DLD1 (cell line): ENCODE data around the gene C1orf105.

ENCODE experiments used
- in situ Hi-C: cut with HindIII; loops from 2 replicates; pipeline ENCODE4 v1.10.0; 2017; ENCODE audit warnings: low sequenced_read_pairs

The C1orf105 gene

DNA sequence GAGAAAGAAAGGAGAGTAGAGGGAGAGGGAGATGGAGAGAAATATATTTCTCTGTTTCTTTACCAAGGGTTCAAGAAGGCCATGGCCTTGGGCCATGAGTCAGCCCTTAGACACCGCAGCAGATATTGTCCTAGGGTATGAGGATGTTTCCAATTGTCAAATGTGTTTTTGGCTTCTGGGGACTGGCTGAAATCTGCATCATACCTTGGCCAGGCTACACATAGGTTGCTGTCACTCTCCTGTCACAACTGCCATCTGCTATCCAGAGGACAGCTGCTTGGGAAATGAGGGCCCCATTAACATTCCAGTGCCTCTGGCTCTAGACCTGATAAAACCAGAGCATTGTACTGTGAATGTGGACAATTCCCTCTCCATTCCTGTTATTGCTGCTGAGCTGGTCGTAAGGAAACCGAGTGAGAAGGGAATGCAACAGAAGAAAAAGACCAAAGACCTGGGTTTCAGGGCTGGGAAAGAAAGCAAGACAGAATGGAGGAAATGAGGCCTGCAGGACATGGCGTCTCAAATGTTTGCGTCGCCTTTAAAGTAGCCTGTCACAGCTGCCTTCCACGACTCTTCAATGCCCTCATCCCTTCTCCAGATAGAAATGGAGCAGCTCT, 32.2 kb downstream of the C1orf105 start:
- in situ Hi-C loops = no loop called here

DNA sequence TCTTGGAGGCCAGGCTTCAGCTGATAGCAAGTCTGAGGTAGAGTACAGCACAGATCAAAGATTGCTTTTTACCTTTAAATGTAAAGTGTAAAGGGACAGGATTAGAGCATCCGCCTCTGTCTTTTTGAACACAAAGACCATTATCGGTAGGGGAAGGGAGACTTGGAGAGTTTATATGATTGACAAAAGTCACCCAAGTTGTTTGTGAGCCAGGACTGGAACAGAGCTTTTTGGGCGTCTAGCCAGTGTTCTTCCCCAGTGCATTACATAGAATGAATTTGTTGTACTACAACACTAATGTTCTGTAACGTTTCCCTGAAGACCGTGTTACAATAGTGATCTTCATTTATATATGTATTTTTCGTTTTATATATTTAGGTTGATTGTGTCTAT, 32.7 kb downstream of the C1orf105 start:
- in situ Hi-C loops = no loop called here

DNA sequence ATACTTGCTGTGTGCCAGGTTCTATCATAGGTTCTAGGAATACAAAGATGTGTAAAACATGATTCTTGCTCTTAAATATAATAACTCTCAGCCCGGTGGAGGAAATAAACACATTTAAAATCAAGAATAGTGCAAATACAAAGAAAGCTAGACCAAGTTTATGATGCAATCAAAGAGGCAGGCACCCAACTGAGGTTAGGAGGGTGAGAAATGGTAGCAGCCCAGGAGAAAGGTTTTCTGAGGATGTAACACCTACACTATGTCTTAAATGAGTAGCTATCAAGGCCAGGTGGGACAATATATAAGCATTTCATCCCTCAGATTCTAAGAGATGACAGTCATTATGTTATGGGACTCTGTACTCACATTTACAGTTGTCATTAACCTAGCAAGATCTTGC, 33.1 kb downstream of the C1orf105 start:
- in situ Hi-C loops = no loop called here

DNA sequence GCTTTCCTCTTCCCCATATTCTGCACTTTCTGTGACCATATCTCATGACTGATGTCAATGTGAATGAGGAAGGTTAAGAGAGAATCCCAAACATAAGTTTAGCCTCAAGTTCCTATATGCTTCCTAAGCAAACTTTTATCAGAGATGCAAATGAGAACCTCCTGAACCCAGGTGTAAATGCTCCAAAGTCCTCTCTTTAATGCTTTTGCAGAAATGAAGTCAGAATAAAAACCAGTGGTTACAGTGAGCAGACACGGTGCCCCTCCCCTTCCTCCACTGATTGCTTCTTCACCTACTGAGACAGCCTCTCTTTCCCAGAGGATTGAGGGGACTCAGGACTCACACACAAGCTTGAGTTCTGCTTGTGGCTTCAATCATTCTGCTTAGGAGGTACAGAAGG, 35.0 kb downstream of the C1orf105 start:
- in situ Hi-C loops = no loop called here

DNA sequence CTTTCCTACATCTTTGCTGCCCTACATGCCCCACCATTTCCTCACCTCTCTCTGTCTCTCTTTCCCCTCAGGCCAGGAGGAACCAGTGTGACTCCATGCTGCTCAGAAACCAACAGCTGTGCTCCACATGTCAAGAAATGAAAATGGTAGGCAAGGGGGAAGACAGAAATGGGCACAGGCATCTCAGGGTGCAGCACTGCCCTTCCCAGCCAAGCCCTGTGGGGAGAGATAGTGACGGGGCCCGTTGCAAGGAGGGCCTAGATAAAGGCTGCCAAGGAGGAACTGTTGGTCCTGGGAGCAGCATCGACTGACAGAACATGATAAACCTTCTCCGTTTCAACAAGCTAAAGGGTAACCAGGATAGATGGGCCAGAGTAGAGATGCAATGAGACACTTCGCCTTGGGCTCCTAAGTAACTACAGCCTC, 35.9 kb downstream of the C1orf105 start:
- in situ Hi-C loops = no loop called here

DNA sequence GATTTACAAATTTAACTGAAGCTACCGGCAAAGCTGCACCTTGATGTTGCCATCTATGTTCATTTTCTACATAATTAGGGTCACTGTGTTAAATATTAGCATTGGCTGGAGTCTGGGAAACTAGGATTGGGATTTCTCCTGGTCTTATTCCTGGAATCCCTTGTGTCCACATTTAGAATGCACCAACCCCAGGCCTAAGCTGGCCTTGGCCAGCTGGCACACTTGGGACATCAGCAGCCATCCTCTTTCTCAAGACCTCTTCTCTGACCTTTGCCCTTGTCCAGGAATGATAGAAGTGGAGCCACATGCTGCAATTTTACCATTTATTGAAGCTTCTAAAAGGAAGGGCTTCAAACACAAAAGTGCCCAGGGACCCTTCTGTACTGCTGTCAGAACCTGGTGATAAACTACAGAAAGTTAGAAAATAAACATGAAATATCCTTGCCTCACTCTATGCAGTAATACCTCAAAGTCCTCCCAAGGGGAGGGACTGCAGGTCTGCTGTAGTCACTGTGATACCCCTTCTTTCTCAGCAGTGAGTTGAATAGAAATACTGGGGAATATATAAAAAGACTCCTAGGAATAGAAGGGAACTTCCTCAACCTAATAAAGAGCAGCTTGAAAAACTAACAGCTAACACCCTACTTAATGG, 37.1 kb downstream of the C1orf105 start:
- in situ Hi-C loops = no loop called here

DNA sequence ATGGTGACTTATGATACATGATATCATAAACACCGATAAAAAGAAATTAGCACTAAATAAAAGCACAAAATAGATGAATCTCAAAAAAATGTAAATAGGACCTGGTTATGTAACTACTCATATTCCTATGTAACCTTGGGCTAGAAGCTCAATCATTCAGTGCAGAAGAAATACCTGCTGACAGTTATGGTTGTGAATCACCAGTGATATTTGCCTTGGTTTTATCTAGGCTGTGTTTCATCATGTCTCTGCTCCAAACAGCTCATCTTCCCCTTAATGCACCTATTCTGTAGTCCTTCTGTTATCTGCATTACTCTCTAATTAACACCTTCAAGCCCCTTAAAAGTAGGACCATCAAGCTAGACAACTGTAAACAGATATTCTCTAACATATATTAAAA, 39.7 kb downstream of the C1orf105 start:
- in situ Hi-C loops = no loop called here

DNA sequence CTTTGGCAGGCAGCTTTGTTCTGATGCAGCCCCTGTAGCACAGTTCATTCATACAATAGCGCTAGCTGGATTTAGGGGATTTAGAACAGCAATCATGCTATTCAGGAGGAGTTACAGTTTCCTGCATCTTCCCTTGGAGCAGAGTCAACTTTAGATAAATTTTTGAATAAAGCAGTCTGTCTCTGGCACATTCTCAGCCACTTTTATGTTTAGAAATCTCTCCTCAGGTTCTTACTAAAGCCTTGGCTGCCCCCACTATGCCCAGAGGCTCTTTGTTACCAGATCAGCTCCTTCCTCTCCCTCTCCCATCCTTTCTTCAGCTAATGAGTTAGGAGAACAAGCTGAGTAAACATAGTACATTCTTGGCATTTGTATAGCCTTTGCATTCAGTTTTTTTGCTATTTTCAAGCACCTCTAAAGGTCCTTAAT, 40.4 kb downstream of the C1orf105 start:
- in situ Hi-C loops = no loop called here

DNA sequence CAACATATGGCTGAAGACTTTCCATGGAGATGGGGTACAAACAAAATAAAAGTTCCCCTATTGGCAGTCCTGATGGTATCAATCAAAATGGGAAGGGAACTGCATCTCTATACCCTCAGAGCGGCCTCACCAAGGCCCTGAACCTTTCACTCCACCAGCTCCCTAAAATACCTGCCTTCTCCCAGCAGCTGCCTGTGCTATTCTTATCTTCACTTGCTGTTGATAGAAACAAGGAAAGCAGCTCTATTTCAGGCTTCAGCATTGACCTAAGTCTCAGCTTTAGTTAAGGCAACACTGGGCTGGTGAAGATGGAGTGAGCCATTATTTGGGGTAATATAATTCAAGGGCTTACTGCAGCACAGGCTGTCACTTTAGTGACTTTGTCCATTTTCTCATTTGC, 45.1 kb downstream of the C1orf105 start:
- in situ Hi-C loops = no loop called here

DNA sequence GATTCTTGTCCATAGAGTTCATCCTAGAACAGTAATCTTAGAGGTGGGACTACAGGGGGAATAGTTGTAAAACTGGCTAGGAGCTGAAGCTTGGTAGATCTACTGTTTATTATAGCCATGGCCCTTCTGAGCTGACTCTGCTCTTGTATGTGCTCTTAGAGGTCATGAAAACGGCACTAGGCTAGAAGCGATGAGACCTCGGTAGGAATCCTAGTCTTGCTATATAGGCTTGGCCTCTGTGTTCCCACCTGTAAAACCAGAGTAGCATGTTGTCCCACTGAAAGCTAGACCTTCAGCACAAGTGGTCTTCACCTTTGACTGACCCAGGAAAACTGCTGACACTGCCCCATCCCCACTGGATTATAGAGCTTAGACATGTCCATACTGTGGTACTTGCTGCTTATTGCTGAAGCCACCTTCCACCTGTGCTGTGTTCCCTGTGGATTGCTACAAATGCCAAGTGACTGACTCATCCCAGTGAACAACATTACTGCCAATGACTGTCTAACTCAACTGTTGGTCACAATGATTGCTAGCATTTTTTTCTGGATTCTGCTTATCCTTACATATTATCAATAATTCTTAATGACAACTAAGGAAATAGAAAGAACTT, 46.4 kb downstream of the C1orf105 start:
- in situ Hi-C loops = no loop called here

DNA sequence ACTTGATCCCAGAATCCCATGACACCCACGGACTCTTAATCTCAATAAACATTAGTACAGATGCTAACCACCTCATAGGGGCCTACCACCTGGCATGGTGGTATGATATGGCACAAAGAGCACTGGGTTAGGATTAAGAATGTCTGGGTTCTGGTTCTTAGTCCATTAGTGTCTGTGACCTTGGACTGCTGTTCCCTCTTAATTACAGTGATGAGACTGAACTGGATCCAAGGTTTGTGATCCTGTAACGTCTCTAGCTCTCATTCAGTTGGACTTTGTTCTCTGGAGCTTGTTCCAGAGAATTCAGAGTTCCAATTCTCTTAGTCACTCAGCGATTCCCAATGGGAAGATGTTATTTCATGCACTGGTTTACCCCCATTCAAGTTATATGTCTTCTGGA, 47.0 kb downstream of the C1orf105 start:
- in situ Hi-C loops = no loop called here

DNA sequence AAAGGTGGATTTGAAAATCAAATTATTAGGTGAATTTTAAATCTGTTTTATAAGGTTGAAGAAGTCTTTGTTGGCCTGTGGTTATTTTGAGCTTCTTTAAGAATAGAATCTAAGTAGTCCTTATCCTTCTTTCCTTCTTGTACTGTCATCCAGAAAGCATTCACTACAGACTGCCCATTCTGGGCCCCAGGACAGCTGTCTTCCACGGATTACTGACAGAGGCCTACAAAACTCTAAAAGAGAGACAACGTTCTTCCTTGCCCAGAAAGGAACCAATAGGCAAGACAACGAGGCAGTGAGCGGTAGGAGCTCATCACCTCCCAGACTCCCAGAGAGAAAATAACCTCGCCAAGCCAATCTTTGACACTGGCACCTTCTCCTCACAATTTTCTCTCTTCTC, 47.8 kb downstream of the C1orf105 start:
- in situ Hi-C loops = no loop called here

DNA sequence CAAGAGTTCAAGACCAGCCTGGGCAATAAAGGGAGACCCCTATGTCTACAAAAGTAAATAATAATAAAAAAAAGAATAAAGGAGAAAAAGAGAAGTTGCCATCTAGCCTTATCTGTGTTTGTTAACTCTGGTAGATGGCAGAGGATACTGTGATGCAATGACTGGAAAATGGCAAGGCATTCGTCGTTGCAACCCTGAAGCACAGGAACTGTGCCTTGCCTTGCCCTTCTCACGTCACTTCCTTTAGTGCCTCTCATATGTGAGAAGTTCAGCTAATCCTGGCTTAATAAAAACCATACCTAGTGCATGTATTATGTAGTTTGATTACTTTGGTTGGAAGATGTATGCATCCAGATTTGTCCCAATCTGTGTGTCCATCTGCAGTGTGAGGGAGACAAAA, 49.2 kb downstream of the C1orf105 start:
- in situ Hi-C loops = no loop called here

DNA sequence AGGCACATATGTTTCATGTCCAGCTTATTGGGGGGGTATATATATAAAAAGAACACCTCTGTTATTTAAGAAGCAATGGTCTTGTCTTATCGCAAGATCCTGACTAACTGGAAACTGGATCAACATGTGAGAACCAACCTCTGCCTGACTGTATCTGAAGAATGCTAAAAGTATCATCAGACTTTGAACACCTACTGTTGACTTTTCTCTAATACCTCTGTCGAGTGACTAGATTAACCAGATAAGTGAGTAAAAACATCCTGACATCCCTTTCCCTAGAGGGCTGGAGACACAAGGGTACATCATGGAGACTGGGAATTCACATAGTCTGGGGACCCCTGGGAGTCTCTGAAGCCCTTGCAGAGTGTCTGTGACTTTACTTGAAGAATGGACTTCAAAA, 49.7 kb downstream of the C1orf105 start:
- in situ Hi-C loops = no loop called here

DNA sequence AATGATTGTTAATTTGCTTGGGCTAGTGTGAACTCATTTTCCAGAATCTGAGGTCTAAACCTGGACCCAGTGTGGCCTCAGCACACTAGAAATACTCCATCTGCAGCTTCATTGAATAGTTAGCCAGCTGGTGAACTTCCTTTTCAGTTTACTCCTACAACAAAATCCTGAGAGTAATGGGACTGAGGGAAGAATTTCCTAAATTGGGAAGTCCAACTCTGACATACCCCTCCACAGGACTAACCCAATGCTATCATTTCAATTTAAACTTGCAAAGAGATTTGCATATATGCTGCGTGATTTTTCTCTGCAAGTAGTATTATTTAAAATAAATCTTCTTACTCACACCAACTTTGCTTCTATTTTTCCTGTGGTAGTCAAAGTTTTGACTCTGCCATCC, 51.2 kb downstream of the C1orf105 start:
- in situ Hi-C loops = no loop called here

DNA sequence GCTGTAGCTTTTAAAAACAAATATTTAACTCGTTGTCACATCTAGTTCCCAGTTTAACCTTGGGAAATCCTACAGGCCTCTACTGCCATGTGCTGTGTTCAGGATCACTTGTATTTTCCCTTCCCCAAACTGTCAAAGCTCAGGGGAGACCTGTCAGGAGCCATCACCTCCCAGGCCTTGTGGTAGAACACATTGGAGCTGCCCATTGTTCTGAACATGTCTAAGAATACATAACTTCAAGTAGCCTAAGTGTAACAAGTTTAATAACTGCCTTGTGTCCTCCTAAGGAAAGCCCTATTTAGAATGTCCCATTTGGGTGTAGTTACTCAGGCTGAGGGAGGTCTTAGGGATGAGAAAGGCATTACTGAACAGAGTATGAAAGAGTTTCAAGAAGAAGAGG, 52.0 kb downstream of the C1orf105 start:
- in situ Hi-C loops = no loop called here

DNA sequence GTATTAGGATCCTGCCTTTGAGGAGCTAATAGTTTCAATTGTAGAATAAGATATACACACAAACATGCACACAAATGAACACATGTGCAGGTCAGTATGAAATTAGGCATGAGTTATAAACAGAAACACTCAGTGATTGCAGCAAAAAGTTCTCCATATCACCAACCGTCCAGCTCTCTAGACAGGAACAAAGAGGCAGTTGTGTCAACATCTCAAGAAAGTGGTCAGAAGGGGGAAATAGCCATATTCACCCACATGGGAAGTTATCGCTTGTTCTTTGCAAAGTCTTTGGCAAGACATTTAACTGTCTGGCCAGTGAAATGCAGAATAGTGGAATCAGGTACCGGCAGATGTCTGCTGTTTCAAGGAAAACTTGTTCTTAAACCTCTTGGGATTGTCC, 52.8 kb downstream of the C1orf105 start:
- in situ Hi-C loops = no loop called here

DNA sequence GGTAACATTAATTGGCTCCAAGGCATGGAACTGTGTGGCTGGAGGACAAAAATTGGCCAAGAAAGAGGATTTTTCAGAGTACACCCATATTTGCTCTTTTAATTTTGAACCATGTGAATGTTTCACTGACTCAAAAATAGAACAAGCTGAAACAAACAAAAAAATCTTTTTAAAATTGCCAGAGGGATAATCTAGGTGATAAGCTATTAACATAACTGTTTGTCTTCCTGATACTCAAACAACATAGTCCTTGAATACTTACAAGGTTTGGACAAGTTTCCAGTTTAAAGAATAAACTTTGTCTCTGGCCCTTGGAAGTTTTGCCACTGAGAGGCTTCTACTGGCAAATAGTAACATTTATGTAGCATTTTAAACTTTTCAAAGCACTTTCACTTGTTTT, 53.4 kb downstream of the C1orf105 start:
- in situ Hi-C loops = no loop called here

DNA sequence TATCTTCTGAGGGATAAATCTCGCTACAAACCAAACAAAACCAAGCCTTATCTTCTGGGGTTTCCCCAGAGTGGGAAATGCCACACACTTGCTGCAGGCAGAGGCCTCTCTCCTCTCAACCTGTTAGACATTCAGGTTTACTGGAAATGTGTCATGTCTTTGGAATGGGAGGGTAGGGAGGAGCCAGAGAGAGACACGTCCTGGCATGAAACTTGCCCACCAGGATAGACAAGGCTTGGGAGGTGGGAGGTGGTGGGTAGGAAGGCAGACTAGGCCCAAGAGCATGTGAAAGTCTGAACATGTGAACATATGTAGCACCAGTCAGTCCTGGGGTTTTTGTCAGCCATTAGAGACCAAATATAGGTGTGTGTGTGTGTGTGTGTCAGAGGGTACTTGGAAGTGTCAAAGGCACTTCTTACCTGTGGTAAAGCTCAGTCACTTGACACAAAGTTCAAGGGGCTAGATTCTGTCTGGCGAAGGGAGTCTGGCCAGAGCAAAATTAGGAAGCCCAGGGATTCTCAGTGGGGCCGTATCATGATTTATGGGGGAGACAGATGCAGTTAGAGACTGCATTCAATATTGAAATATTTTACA, 55.8 kb downstream of the C1orf105 start:
- in situ Hi-C loops = no loop called here

DNA sequence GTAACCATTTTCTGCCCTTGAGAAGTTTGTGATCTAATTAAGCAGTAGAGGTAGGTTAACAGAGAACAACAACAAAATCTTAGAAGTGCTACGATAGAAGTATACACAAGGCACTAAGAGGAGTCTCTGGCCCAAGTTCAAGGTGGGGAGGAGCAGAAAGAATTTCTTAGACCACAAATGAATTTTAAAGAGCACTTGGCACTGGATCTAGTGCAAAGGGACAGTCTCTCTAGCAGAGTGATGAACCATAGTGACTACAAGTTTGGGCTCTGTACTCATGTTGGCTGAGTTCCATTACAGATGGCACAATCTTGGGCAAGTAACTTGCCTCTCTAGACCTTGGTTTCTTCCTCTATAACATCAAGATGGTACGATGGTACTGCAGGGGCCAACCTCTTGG, 56.7 kb downstream of the C1orf105 start:
- in situ Hi-C loops = no loop called here

DNA sequence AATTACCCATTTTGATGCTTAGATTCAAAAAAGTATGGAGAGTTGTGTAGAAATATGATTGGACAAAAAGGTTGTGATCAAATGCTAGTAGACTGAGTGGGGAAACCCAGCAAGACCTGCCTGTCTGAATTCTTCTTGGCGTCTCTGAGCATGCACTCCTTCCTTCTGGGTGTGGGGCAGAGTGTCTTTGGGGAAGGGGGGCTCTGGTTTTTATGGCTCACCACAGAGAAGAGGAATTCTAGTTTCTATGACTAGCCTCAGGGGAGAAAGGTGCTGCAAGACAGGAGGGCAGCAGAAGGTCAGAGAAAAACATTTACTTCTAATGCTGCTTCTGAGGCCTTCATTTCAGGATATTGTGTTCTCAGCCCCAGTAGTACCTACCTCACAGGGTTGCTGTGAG, 57.3 kb downstream of the C1orf105 start:
- in situ Hi-C loops = no loop called here

DNA sequence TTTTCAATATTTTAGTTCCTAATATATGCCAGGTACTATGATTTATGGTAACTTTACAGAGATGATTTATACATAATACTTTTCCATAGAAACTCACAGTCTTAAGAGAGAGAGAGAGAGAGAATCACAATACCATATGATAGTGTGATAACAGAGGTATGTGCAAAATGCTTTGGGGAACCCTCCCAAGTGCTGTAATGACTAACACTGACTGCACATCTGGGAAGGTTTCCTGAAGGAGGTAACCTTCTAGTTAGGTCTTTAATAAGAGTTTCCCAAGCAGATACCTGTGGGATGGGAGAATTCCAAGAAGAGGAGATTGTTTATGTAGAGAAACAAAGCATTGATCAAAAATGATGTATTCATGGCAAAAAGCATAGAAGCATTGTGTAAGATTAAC, 58.0 kb downstream of the C1orf105 start:
- in situ Hi-C loops = no loop called here
